CD4-positive, alpha-beta memory T cell (primary cell): ENCODE results near the gene KCNH2. TPM values are rescaled to one million over a fixed set of nuclear protein-coding genes. Genes with fewer than 3 reads are reported as not detected.
"Not testable (repeated sequence)": the region's sequence is repeated elsewhere in the genome, so short reads cannot be mapped to it uniquely, and the experiment has no call there.

Experiments
- CTCF ChIA-PET: fragments of 350-600 bp; sonication (Branson Sonifier 250); formaldehyde crosslinking; loops from one replicate; lab custom pipeline; 2021; ENCODE audit warnings: inconsistent platforms; ENCODE audit not compliant: partially characterized antibody; lab: Charles Lee
- POLR2A ChIA-PET: fragments of 350-600 bp; sonication (Branson Sonifier 250); formaldehyde crosslinking; loops from one replicate; lab custom pipeline; 2021; ENCODE audit not compliant: partially characterized antibody; lab: Charles Lee
- DNase-seq, 5 donors: peaks; one replicate each; pipeline versions ENCODE4 v3.0.0 to v3.0.0-alpha.2; 2020 to 2022; ENCODE audit warnings: mixed read lengths in 1 of 5
- H3K27ac ChIP-seq: one replicate; pipeline ENCODE4 v1.7.0; 2013; ENCODE audit warnings: low read depth, low read length
- H3K27me3 ChIP-seq: 2 replicates; pipeline ENCODE4 v1.7.0; 2013; ENCODE audit warnings: mild to moderate bottlenecking, low read length, moderate library complexity; ENCODE audit not compliant: insufficient read depth
- H3K36me3 ChIP-seq: 2 replicates; pipeline ENCODE4 v1.7.0; 2013; ENCODE audit warnings: mild to moderate bottlenecking, low read length, moderate library complexity; ENCODE audit not compliant: insufficient read depth
- H3K4me1 ChIP-seq: 2 replicates; pipeline ENCODE4 v1.7.0; 2013; ENCODE audit warnings: mild to moderate bottlenecking, low read length, moderate library complexity; ENCODE audit not compliant: insufficient read depth
- H3K4me3 ChIP-seq, 2 donors: one replicate each; pipeline ENCODE4 v1.7.0; 2013; ENCODE audit warnings: low read length in 2 of 2, mild to moderate bottlenecking in 1 of 2
- H3K9me3 ChIP-seq, 2 donors: one replicate each; pipeline ENCODE4 v1.7.0; 2013; ENCODE audit warnings: low read length in 2 of 2, control low read depth in 1 of 2; ENCODE audit not compliant: control insufficient read depth in 1 of 2
- H3K27ac Mint-ChIP-seq, 7 donors: one replicate each; pipeline ENCODE4 v1.8.0; 2020 to 2021; ENCODE audit warnings: mixed read lengths in 7 of 7, mild to moderate bottlenecking in 6 of 7, inconsistent platforms in 3 of 7, moderate library complexity in 3 of 7
- H3K27me3 Mint-ChIP-seq, 2 donors: one replicate each; pipeline ENCODE4 v1.8.0; 2020 to 2021; ENCODE audit warnings: mixed read lengths in 2 of 2
- H3K36me3 Mint-ChIP-seq, 2 donors: one replicate each; pipeline ENCODE4 v1.8.0; 2020 to 2021; ENCODE audit warnings: mixed read lengths in 2 of 2, inconsistent platforms in 1 of 2, mild to moderate bottlenecking in 1 of 2
- H3K4me1 Mint-ChIP-seq, 4 donors: one replicate each; pipeline ENCODE4 v1.8.0; 2020 to 2021; ENCODE audit warnings: mixed read lengths in 4 of 4, mild to moderate bottlenecking in 1 of 4
- H3K4me3 Mint-ChIP-seq, 8 donors: one replicate each; pipeline ENCODE4 v1.8.0; 2020 to 2021; ENCODE audit warnings: mixed read lengths in 8 of 8, mild to moderate bottlenecking in 7 of 8, moderate library complexity in 6 of 8, inconsistent platforms in 3 of 8
- H3K9me3 Mint-ChIP-seq, 8 donors: one replicate each; pipeline ENCODE4 v1.8.0; 2020 to 2021; ENCODE audit warnings: mixed read lengths in 8 of 8, mild to moderate bottlenecking in 5 of 8, inconsistent platforms in 3 of 8, moderate library complexity in 1 of 8
- intact Hi-C: fragments of 100-400 bp; cut with micrococcal nuclease; formaldehyde crosslinking; loops from one replicate; pipeline ENCODE4 v1.15.1; 2023
- polyA plus RNA-seq, 2 donors: library from polyadenylated mRNA; unstranded; fragments of 300-500 nt; fragmentation: Illumina TruSeq; gene quantifications; one replicate each; pipeline ENCODE4 v1.2.3, GENCODE V29; 2021
- total RNA-seq, 2 experiments: library from RNA; stranded (reverse); gene quantifications; one replicate each; pipeline ENCODE4 v1.2.3, GENCODE V29; 2021

The KCNH2 gene
- total and polyA plus RNA-seq, 4 experiments from 2014 or later = 1.8 to 2.6 (median 2.4) TPM

DNA sequence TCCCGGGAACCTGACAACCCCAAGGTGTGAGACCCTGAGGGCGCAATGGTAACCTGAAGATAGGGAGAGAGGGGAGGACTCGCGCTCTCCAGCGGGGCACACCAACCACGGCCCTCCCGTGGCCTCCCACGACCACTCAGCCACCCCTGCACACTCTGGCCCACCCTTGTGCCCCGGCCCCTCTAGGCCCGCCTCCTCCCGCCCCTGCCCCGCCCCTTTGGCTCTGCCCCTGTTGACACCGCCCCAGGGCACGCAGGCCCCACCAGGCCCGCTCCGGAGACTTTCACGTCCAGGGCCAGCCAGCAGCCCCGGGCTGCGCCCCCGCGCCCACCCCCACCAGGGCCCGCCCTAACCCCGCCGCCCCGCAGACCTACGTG, 35.2 kb upstream of the KCNH2 start:
- H3K9me3 Mint-ChIP-seq = peaks cover 0 to 2% (median 0%) of the 10 kb centered on the region in 8 donors
- intact Hi-C loops = loop anchor here (1.0 to 10.0 kb wide), 3 partner anchors 15 to 331 kb away; partner anchors contain the start of genes ABCB8 and NUB1
- peak overlapping the region; percentile 97 to 100 (median 100) for H3K27ac Mint-ChIP-seq
- DNase-seq = no peak
- CTCF ChIA-PET = interaction anchor here (1.6 to 9.1 kb wide), 6 partner anchors 15 to 98 kb away, joined by 4 to 98 read pairs (median 10); partner anchors contain the start of genes ABCB8 and NOS3
- Histone ChIP-seq H3K27me3 (no peaks in the 10 kb centered on the region), H3K4me1 (peaks cover 99% of the 10 kb centered on the region), H3K36me3 (no peaks in the 10 kb centered on the region), H3K4me3 (no peak overlapping the region), H3K27ac (peak overlapping the region; percentile 96), H3K9me3 (no peaks in the 10 kb centered on the region)
- peak overlapping the region in 6 of 8 donors; percentile 88 to 95 (median 94) for H3K4me3 Mint-ChIP-seq
- H3K36me3 Mint-ChIP-seq = peaks cover 1 to 5% of the 10 kb centered on the region in 2 donors
- H3K27me3 Mint-ChIP-seq = no peaks in the 10 kb centered on the region
- POLR2A ChIA-PET = interaction anchor here (0.6 to 13.0 kb wide), 20 partner anchors 8 to 446 kb away, joined by 3 to 182 read pairs (median 4); partner anchors contain the start of genes ABCB8, ATG9B, CDK5 and FASTK
- peaks cover 57 to 94% (median 77%) of the 10 kb centered on the region in 4 donors for H3K4me1 Mint-ChIP-seq

DNA sequence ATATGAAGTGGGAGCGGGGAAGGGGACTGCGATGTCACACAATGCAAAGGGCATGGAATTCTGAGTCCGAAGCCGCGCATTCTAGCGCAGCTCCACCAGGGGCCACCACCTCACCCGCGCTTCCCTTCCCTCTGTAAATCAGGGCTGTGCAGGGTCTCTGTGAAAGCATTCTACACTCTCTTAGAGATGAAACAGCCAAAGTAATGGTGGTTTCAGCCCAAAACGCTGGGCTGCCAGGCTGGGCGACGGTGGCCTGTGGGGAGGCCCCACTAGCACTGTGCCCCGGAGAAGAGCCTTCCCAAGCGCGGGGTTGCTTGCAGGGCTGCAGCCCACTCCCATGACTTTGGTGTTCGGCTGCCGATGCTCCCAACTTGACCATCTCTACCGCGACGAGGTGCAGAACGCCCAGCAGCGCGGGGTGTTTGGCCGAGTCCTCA, 34.8 kb upstream of the KCNH2 start:
- H3K27ac ChIP-seq = peak overlapping the region; percentile 96

DNA sequence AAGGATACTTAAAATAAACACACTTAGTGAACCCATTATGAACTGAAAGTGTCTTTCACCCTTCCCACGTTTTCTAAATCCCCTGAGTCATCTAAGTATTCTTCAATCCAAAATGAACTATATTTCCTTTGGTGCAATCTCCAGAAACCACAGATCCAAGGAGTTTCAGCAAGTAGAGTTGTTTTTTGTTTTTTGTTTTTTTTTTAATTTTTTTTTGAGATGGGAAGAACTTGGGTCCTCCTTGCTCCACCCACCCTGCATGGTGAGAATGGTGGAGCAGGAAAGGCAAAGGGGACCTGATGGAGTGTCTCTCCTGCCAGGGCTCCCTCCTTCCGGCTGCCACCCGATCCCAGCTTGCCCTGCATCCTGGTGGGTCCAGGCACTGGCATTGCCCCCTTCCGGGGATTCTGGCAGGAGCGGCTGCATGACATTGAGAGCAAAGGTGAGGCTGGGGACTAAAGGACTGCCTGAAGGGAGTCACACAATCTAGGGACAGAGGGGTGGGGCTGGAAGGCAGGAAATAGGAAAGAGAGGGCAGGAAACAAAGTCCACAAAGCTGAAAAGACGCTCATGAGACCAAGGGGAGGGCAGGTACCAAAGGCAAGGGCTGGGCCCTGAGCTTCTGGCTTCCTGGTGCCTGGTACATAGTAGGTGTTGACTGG, 34.0 kb upstream of the KCNH2 start:
- POLR2A ChIA-PET = interaction anchor here (1.0 to 13.0 kb wide), 9 partner anchors 7 to 1132 kb away, joined by 3 to 182 read pairs (median 10); partner anchors contain the start of genes ABCB8, FASTK and NOS3
- DNase-seq = no peak
- Histone ChIP-seq H3K4me1 (peaks cover 99% of the 10 kb centered on the region), H3K27me3 (no peaks in the 10 kb centered on the region), H3K9me3 (no peaks in the 10 kb centered on the region), H3K4me3 (no peak overlapping the region), H3K36me3 (no peaks in the 10 kb centered on the region), H3K27ac (peak overlapping the region; percentile 96)
- peak overlapping the region in 7 of 8 donors; percentile 63 to 86 (median 73) for H3K4me3 Mint-ChIP-seq
- peaks cover 1 to 5% of the 10 kb centered on the region in 2 donors for H3K36me3 Mint-ChIP-seq
- H3K4me1 Mint-ChIP-seq = peaks cover 57 to 94% (median 78%) of the 10 kb centered on the region in 4 donors
- H3K27ac Mint-ChIP-seq = peak overlapping the region; percentile 97 to 100 (median 99)
- peaks cover 0 to 2% (median 0%) of the 10 kb centered on the region in 8 donors for H3K9me3 Mint-ChIP-seq
- CTCF ChIA-PET = interaction anchor here (1.1 to 9.1 kb wide), 6 partner anchors 13 to 114 kb away, joined by 3 to 73 read pairs (median 6); partner anchors contain the start of gene ATG9B
- no peaks in the 10 kb centered on the region for H3K27me3 Mint-ChIP-seq
- intact Hi-C loops = loop anchor here (10.0 kb wide), 1 partner anchor 333 kb away; the partner anchor contains the start of gene NUB1

More for the DNA sequence above, 34.8 kb upstream of the KCNH2 start:
- Histone ChIP-seq H3K4me1 (peaks cover 99% of the 10 kb centered on the region), H3K36me3 (no peaks in the 10 kb centered on the region), H3K4me3 (no peak overlapping the region), H3K9me3 (no peaks in the 10 kb centered on the region), H3K27me3 (no peaks in the 10 kb centered on the region)
- peaks cover 1 to 5% of the 10 kb centered on the region in 2 donors for H3K36me3 Mint-ChIP-seq
- H3K27ac Mint-ChIP-seq = peak overlapping the region; percentile 97 to 100 (median 99)
- H3K27me3 Mint-ChIP-seq = no peaks in the 10 kb centered on the region
- H3K9me3 Mint-ChIP-seq = peaks cover 0 to 2% (median 0%) of the 10 kb centered on the region in 8 donors
- H3K4me3 Mint-ChIP-seq = peak overlapping the region; percentile 23 to 86 (median 68)
- POLR2A ChIA-PET = interaction anchor here (0.8 to 13.0 kb wide), 12 partner anchors 6 to 75 kb away, joined by 3 to 182 read pairs (median 4); partner anchors contain the start of genes ABCB8, NOS3 and TMUB1
- H3K4me1 Mint-ChIP-seq = peaks cover 57 to 94% (median 77%) of the 10 kb centered on the region in 4 donors
- intact Hi-C loops = loop anchor here (1.0 to 10.0 kb wide), 3 partner anchors 15 to 332 kb away; partner anchors contain the start of genes ABCB8 and NUB1
- CTCF ChIA-PET = interaction anchor here (1.1 to 9.1 kb wide), 3 partner anchors 21 to 115 kb away, joined by 3 to 98 read pairs (median 73); partner anchors contain the start of gene NOS3
- peak in 1 of 5 donors; percentile 29 for DNase-seq

DNA sequence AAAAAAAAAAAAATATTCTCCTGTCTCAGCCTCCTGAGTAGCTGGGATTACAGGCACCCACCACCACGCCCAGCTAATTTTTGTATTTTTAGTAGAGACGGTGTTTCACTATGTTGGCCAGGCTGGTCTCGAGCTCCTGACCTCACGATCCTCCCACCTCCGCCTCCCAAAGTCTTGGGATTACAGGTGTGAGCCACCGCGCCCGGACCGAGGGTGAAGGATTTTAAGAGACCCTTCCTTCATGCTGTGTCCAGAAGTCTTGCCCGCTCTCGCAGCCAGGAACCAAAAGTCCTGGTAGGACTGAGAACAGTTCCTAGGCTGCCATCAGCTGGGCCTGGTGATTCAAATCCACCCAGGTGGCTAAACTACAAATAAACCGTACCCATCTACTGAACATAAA, 33.5 kb upstream of the KCNH2 start:
- not testable (repeated sequence) for H3K27me3 ChIP-seq, H3K4me3 ChIP-seq, H3K9me3 ChIP-seq, H3K9me3 Mint-ChIP-seq, H3K36me3 ChIP-seq, H3K27me3 Mint-ChIP-seq, H3K36me3 Mint-ChIP-seq, DNase-seq
- ChIA-PET POLR2A (interaction anchor here (0.7 to 13.0 kb wide), 12 partner anchors 7 to 1133 kb away, joined by 3 to 182 read pairs (median 11); partner anchors contain the start of genes ABCB8, FASTK, NOS3 and TMUB1), CTCF (interaction anchor here (1.1 to 9.1 kb wide), 12 partner anchors 6 to 100 kb away, joined by 3 to 93 read pairs (median 14); partner anchors contain the start of genes ABCB8, ATG9B and NOS3)
- Histone ChIP-seq H3K4me1 (peaks cover 99% of the 10 kb centered on the region), H3K27ac (peak overlapping the region; percentile 96)
- Mint-ChIP-seq H3K27ac (peak overlapping the region; percentile 97 to 100 (median 99)), H3K4me3 (peak overlapping the region in 7 of 8 donors; percentile 1 to 86 (median 65)), H3K4me1 (peaks cover 56 to 94% (median 77%) of the 10 kb centered on the region in 4 donors)
- intact Hi-C loops = loop anchor here (10.0 kb wide), 1 partner anchor 333 kb away; the partner anchor contains the start of gene NUB1

DNA sequence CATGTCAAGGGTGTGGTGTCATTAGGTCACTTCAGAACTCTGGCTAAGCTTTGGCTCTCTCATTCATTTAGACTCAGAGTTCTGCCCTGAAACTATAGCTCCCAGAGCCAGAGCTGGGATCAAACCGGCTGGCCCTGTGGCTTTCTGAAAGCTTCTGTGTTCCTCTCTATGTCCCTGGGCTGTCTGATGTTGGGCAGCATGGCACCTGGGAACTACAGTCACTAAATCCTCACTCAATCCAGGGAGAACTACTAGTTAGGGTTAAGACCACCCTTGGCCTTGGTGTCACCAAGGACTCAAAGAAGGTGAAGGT, 32.9 kb upstream of the KCNH2 start:
- ChIA-PET CTCF (interaction anchor here (1.0 to 9.1 kb wide), 15 partner anchors 7 to 101 kb away, joined by 3 to 93 read pairs (median 7); partner anchors contain the start of genes ABCB8, ATG9B and NOS3), POLR2A (interaction anchor here (0.7 to 13.0 kb wide), 15 partner anchors 8 to 1133 kb away, joined by 3 to 182 read pairs (median 7); partner anchors contain the start of genes ABCB8, FASTK, NOS3 and TMUB1)
- no peak for DNase-seq
- Mint-ChIP-seq H3K27ac (peak overlapping the region; percentile 91 to 99 (median 97)), H3K27me3 (no peaks in the 10 kb centered on the region), H3K4me1 (peaks cover 53 to 94% (median 74%) of the 10 kb centered on the region in 4 donors), H3K9me3 (peaks cover 0 to 2% (median 0%) of the 10 kb centered on the region in 8 donors), H3K36me3 (peaks cover 1 to 5% of the 10 kb centered on the region in 2 donors), H3K4me3 (peak overlapping the region; percentile 68 to 89 (median 75))
- H3K27me3 ChIP-seq = no peaks in the 10 kb centered on the region
- H3K9me3 ChIP-seq = no peaks in the 10 kb centered on the region
- intact Hi-C loops = loop anchor here (10.0 kb wide), 1 partner anchor 334 kb away; the partner anchor contains the start of gene NUB1
- H3K36me3 ChIP-seq = no peaks in the 10 kb centered on the region
- H3K4me1 ChIP-seq = peaks cover 97% of the 10 kb centered on the region
- peak overlapping the region; percentile 69 for H3K27ac ChIP-seq
- H3K4me3 ChIP-seq = peak overlapping the region; percentile 6 to 65

DNA sequence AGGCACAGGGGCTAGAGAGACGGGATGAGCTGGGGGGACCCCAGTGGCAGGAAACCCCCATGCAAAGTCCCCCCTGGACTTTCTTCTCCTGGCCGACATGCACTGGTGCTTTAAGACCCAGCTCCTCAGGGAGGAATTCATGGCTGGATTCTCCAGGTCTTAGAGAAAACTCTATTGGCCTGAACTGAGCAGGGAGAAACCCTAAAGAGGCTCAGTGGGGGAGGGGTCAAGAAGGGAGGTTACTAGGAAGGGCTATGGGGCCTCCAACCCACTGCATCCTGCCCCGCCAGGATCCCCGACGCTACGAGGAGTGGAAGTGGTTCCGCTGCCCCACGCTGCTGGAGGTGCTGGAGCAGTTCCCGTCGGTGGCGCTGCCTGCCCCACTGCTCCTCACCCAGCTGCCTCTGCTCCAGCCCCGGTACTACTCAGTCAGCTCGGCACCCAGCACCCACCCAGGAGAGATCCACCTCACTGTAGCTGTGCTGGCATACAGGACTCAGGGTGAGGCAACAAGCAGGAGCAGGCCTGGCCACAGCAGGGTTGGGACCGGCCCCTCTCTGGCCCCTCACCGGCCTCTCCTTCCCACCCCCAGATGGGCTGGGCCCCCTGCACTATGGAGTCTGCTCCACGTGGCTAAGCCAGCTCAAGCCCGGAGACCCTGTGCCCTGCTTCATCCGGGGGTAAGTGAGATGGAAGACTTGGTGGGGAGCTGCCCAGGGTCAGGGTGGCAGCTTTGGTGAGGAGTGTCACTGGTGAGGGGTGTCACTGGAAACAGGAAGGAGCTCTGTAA, 32.4 kb upstream of the KCNH2 start:
- Mint-ChIP-seq H3K36me3 (peaks cover 1 to 5% of the 10 kb centered on the region in 2 donors), H3K27me3 (no peaks in the 10 kb centered on the region), H3K27ac (peak overlapping the region; percentile 91 to 99 (median 97)), H3K4me3 (peak overlapping the region; percentile 68 to 89 (median 75)), H3K9me3 (peaks cover 0 to 2% (median 0%) of the 10 kb centered on the region in 8 donors), H3K4me1 (peaks cover 52 to 95% (median 72%) of the 10 kb centered on the region in 4 donors)
- Histone ChIP-seq H3K4me3 (peak overlapping the region; percentile 6 to 65), H3K4me1 (peaks cover 92% of the 10 kb centered on the region), H3K9me3 (no peaks in the 10 kb centered on the region), H3K36me3 (no peaks in the 10 kb centered on the region), H3K27ac (peak overlapping the region; percentile 69), H3K27me3 (no peaks in the 10 kb centered on the region)
- intact Hi-C loops = loop anchor here (10.0 kb wide), 1 partner anchor 334 kb away; the partner anchor contains the start of gene NUB1
- peak; percentile 48 to 68 (median 56) for DNase-seq
- ChIA-PET POLR2A (interaction anchor here (0.7 to 13.0 kb wide), 18 partner anchors 8 to 1141 kb away, joined by 3 to 182 read pairs (median 5); partner anchors contain the start of genes ABCB8, FASTK, NOS3 and REPIN1), CTCF (interaction anchor here (1.0 to 9.1 kb wide), 16 partner anchors 7 to 655 kb away, joined by 3 to 93 read pairs (median 6); partner anchors contain the start of genes ABCB8, ATG9B and NOS3)
